ENCODE measurements around the gene XXYLT1. TPM values are rescaled to one million over a fixed set of nuclear protein-coding genes. Genes with fewer than 3 reads are reported as not detected.

XXYLT1 gene
- polyA plus RNA-seq, 3 donors from 2014 or later = 5.3 to 15.7 (median 5.6) TPM

DNA sequence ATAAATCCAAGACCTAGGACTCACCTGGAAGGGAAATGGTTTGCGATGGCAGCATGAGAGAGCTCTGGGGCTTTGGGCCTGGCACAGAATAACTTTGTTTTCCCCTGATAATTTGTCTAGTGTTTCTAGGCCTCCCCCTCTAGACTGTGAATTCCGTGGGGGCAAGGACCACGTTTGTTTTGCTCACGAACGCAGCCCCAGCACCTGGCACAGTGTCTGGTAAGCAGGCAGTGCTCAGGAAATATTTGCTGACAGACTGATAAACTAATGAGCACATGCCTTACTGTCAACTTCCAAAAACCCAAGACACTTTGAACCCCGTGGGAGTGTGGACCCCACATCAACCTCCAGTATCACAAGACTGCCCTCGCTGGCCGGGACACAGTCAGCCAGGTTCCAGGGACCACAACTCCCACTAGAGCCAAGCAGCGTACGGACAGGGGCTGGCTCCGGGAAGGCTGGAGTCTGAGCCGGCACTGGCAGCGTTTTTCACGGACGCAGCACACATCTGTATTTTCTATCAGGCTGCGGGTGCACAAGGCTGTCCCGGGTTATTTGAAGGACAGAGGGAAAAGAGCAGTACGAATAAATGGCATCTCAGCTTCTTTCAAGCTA is 146.5 kb downstream of the XXYLT1 start:
- Mint-ChIP-seq H3K27me3 (ENCODE audit: low read depth in 3 of 3) (peaks cover 0 to 2% (median 0%) of the 10 kb centered on the region in 3 donors), H3K4me3 (no peak overlapping the region), H3K4me1 (peaks cover 20 to 28% of the 10 kb centered on the region in 2 donors), H3K36me3 (no peaks in the 10 kb centered on the region), H3K9me3 (no peaks in the 10 kb centered on the region), H3K27ac (peak overlapping the region in 1 of 6 donors; percentile 40)
- DNase-seq = no peak

GRCh38 chr3:195123281-195123691 is 147.7 kb downstream of the XXYLT1 start:
- Mint-ChIP-seq H3K27ac (no peak overlapping the region), H3K4me3 (no peak overlapping the region), H3K27me3 (ENCODE audit: low read depth in 3 of 3) (peaks cover 0 to 4% (median 0%) of the 10 kb centered on the region in 3 donors), H3K36me3 (peaks cover 0 to 3% (median 0%) of the 10 kb centered on the region in 3 donors), H3K9me3 (no peaks in the 10 kb centered on the region), H3K4me1 (peaks cover 17 to 22% of the 10 kb centered on the region in 2 donors)
- DNase-seq = no peak

- H3K9me3 Mint-ChIP-seq = no peaks in the 10 kb centered on the region
- H3K27me3 Mint-ChIP-seq (ENCODE audit: low read depth in 3 of 3) = peaks cover 0 to 5% (median 0%) of the 10 kb centered on the region in 3 donors
- H3K4me1 Mint-ChIP-seq = peaks cover 12 to 13% of the 10 kb centered on the region in 2 donors
- no peak for DNase-seq
- H3K36me3 Mint-ChIP-seq = peaks cover 0 to 3% (median 0%) of the 10 kb centered on the region in 3 donors
- no peak overlapping the region for H3K4me3 Mint-ChIP-seq
- H3K27ac Mint-ChIP-seq = no peak overlapping the region
These were observed 148.7 kb downstream of the XXYLT1 start for GRCh38 chr3:195122261-195122660.

- no peak for DNase-seq
- H3K36me3 Mint-ChIP-seq = peaks cover 0 to 3% (median 0%) of the 10 kb centered on the region in 3 donors
- no peaks in the 10 kb centered on the region for H3K9me3 Mint-ChIP-seq
- H3K27me3 Mint-ChIP-seq (ENCODE audit: low read depth in 3 of 3) = peaks cover 0 to 5% (median 0%) of the 10 kb centered on the region in 3 donors
- H3K4me1 Mint-ChIP-seq = peaks cover 0 to 4% of the 10 kb centered on the region in 2 donors
- no peak overlapping the region for H3K4me3 Mint-ChIP-seq
- no peak overlapping the region for H3K27ac Mint-ChIP-seq
These were observed 150.7 kb downstream of the XXYLT1 start for GRCh38 chr3:195120267-195120601.

DNA sequence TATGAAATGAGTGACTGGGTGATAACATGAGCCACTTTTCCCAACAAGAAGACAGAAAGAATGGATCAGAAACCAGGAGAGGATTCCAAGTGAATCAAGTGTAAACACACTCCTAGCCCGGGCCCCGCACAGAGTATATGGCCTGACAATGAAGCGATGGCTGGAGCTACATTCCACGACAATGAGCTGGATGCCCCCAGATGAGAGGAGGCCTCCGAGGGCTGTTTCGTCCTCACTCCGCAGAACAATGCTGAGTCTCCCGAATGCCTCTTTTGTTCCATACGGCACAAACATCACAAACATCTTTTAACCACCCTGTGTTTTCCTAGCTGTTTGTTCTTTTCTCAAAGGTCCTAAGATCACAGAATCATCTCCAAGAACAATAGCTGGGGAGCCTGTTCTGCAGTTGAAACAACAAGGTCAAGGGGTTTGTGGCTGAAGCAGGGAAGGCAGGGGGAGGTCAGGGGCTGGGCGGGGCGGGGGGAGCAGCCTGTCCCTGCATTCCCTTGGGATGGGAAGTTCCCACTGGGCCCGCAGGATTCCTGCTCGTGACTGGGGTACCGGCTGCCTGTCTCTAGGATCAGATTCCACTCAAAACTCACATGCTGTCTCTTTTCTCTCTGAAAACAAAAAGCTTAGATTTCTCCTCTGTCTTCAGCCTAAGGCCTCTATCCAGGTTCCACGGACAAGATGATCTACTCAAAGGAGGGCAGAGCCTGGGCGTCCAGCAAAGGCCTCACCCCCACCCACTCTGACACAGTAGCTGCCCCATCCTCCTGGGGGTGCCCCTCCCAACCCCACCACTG is 151.3 kb downstream of the XXYLT1 start:
- peaks cover 0 to 3% (median 0%) of the 10 kb centered on the region in 3 donors for H3K36me3 Mint-ChIP-seq
- H3K27me3 Mint-ChIP-seq (ENCODE audit: low read depth in 3 of 3) = peaks cover 0 to 5% (median 0%) of the 10 kb centered on the region in 3 donors
- DNase-seq = no peak
- H3K4me3 Mint-ChIP-seq = no peak overlapping the region
- peak overlapping the region in 1 of 6 donors; percentile 77 for H3K27ac Mint-ChIP-seq
- no peaks in the 10 kb centered on the region for H3K9me3 Mint-ChIP-seq
- peaks cover 0 to 2% of the 10 kb centered on the region in 2 donors for H3K4me1 Mint-ChIP-seq

GRCh38 chr3:195118671-195119070 is 152.3 kb downstream of the XXYLT1 start:
- Mint-ChIP-seq H3K4me1 (peaks cover 0 to 2% of the 10 kb centered on the region in 2 donors), H3K4me3 (no peak overlapping the region), H3K27ac (no peak overlapping the region), H3K9me3 (no peaks in the 10 kb centered on the region), H3K27me3 (ENCODE audit: low read depth in 3 of 3) (peaks cover 0 to 5% (median 0%) of the 10 kb centered on the region in 3 donors), H3K36me3 (peaks cover 0 to 3% (median 0%) of the 10 kb centered on the region in 3 donors)
- no peak for DNase-seq

DNA sequence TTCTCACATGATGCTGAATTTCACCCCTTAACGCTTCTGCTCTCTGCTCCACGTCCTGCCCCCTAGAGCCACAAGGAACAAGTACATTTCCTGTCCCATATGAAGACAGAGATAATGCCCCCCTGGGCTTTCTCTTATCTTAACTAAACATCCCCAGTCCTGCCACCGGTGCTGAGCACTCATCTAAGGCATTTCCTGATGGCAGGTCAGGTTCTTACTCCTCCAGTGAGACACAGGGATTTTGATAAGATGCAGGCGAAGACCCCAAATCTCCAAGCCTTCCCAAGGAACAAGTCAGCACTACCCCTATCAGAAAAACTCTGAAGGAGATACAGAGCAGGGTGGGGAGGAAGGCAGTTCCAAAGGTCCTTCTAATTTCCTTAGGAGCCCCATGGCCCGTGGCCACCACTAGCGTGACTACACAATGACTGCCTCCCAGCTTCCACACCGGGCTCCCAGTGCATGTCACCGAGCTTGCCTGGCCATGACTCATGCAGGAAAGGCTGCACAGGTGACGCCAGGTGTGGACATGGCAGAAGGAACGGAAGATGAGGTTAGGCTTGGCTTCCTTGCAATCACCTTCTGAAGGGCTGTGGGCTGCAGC is 152.9 kb downstream of the XXYLT1 start:
- DNase-seq = no peak
- no peaks in the 10 kb centered on the region for H3K9me3 Mint-ChIP-seq
- peaks cover 0 to 3% (median 0%) of the 10 kb centered on the region in 3 donors for H3K36me3 Mint-ChIP-seq
- peaks cover 0 to 2% of the 10 kb centered on the region in 2 donors for H3K4me1 Mint-ChIP-seq
- peak overlapping the region in 1 of 6 donors; percentile 17 for H3K27ac Mint-ChIP-seq
- H3K4me3 Mint-ChIP-seq = no peak overlapping the region
- peaks cover 0 to 5% (median 0%) of the 10 kb centered on the region in 3 donors for H3K27me3 Mint-ChIP-seq (ENCODE audit: low read depth in 3 of 3)

GRCh38 chr3:195116407-195117185 is 154.4 kb downstream of the XXYLT1 start:
- no peak overlapping the region for H3K27ac Mint-ChIP-seq
- H3K9me3 Mint-ChIP-seq = no peaks in the 10 kb centered on the region
- peaks cover 0 to 3% (median 0%) of the 10 kb centered on the region in 3 donors for H3K36me3 Mint-ChIP-seq
- H3K27me3 Mint-ChIP-seq (ENCODE audit: low read depth in 3 of 3) = peaks cover 0 to 3% (median 0%) of the 10 kb centered on the region in 3 donors
- DNase-seq = no peak
- H3K4me3 Mint-ChIP-seq = no peak overlapping the region
- H3K4me1 Mint-ChIP-seq = peaks cover 0 to 2% of the 10 kb centered on the region in 2 donors

GRCh38 chr3:195115600-195116406 is 155.2 kb downstream of the XXYLT1 start:
- no peak for DNase-seq
- Mint-ChIP-seq H3K4me3 (no peak overlapping the region), H3K27me3 (ENCODE audit: low read depth in 3 of 3) (peaks cover 0 to 3% (median 0%) of the 10 kb centered on the region in 3 donors), H3K27ac (peak overlapping the region in 1 of 6 donors; percentile 55), H3K4me1 (peaks cover 0 to 2% of the 10 kb centered on the region in 2 donors), H3K9me3 (no peaks in the 10 kb centered on the region), H3K36me3 (peaks cover 0 to 3% (median 0%) of the 10 kb centered on the region in 3 donors)

GRCh38 chr3:195114786-195115599 is 156.0 kb downstream of the XXYLT1 start:
- Mint-ChIP-seq H3K27me3 (ENCODE audit: low read depth in 3 of 3) (peaks cover 0 to 3% (median 0%) of the 10 kb centered on the region in 3 donors), H3K4me3 (no peak overlapping the region), H3K4me1 (peaks cover 0 to 2% of the 10 kb centered on the region in 2 donors), H3K36me3 (peaks cover 0 to 3% (median 0%) of the 10 kb centered on the region in 3 donors), H3K27ac (no peak overlapping the region), H3K9me3 (no peaks in the 10 kb centered on the region)
- no peak for DNase-seq

GRCh38 chr3:195113536-195114425 is 157.2 kb downstream of the XXYLT1 start:
- no peak for DNase-seq
- Mint-ChIP-seq H3K4me3 (no peak overlapping the region), H3K36me3 (no peaks in the 10 kb centered on the region), H3K27ac (no peak overlapping the region), H3K9me3 (no peaks in the 10 kb centered on the region), H3K27me3 (ENCODE audit: low read depth in 3 of 3) (peaks cover 0 to 3% (median 0%) of the 10 kb centered on the region in 3 donors), H3K4me1 (peaks cover 0 to 2% of the 10 kb centered on the region in 2 donors)
